ENCODE results near the gene OR4C16. TPM values are rescaled to one million over a fixed set of nuclear protein-coding genes. Genes with fewer than 3 reads are reported as not detected.

OR4C16 gene, protein sequence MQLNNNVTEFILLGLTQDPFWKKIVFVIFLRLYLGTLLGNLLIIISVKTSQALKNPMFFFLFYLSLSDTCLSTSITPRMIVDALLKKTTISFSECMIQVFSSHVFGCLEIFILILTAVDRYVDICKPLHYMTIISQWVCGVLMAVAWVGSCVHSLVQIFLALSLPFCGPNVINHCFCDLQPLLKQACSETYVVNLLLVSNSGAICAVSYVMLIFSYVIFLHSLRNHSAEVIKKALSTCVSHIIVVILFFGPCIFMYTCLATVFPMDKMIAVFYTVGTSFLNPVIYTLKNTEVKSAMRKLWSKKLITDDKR
- not detected for total RNA-seq

DNA sequence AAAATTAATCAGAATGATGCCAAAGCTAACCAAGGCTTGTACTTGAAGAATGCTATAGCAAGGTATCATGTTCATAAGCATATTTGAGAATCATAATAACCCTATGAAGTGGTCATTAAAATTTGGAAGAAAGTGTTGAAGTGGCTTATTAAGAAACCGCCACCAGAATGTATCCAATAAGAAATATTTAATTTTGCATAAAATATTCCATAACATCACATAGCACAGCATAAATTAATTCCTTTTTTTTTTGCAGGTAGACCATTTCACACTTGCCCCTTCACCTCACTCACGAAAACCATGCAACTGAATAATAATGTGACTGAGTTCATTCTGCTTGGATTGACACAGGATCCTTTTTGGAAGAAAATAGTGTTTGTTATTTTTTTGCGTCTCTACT lies at the start of gene OR4C16:
Gene OR4C16, plus strand, starts transcription at position 301 of the 400 bp plus-strand sequence. Its CDS starts 0 bp downstream, at position 301.
- H3K4me1 ChIP-seq = no peaks in the 10 kb centered on the region
- intact Hi-C loops (cut with DNase I) = no loop called here

DNA sequence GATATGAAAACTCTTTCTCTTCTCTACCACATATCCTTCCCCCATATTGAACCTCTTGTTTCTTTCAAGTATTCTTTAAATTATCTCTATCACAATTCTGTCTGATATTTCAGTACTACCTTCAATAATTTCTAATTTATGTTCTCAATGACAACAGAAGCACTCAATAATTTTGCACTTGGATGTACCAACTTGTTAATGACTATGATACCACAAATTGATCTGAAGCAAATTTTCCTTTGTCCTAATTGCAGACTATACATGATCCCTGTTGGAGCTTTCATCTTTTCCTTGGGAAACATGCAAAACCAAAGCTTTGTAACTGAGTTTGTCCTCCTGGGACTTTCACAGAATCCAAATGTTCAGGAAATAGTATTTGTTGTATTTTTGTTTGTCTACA lies 17.8 kb upstream of the OR4C16 start, which contains the start of gene OR4C15:
Gene OR4C15, plus strand, starts transcription at position 301 of the 400 bp plus-strand sequence. Its CDS starts 0 bp downstream, at position 301.
- Histone ChIP-seq H3K4me1 (no peaks in the 10 kb centered on the region), H3K27me3 (no peaks in the 10 kb centered on the region), H3K36me3 (no peaks in the 10 kb centered on the region), H3K9me3 (no peaks in the 10 kb centered on the region), H3K27ac (no peak within 1 kb of the TSS), H3K4me3 (replicated peaks in 1 of 3) (no peak within 1 kb of the TSS)
- intact Hi-C loops (cut with DNase I) = no loop called here
- DNase-seq = no peak
- TF ChIP-seq, protein P1, sequence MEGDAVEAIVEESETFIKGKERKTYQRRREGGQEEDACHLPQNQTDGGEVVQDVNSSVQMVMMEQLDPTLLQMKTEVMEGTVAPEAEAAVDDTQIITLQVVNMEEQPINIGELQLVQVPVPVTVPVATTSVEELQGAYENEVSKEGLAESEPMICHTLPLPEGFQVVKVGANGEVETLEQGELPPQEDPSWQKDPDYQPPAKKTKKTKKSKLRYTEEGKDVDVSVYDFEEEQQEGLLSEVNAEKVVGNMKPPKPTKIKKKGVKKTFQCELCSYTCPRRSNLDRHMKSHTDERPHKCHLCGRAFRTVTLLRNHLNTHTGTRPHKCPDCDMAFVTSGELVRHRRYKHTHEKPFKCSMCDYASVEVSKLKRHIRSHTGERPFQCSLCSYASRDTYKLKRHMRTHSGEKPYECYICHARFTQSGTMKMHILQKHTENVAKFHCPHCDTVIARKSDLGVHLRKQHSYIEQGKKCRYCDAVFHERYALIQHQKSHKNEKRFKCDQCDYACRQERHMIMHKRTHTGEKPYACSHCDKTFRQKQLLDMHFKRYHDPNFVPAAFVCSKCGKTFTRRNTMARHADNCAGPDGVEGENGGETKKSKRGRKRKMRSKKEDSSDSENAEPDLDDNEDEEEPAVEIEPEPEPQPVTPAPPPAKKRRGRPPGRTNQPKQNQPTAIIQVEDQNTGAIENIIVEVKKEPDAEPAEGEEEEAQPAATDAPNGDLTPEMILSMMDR (IDR thresholded peaks at IDR 0.05) = no peak
- TF ChIP-seq POLR2A (IDR thresholded peaks at IDR 0.05) = no peak

More for the DNA sequence above, at the start of gene OR4C16:
- H3K9me3 ChIP-seq = no peaks in the 10 kb centered on the region
- H3K4me3 ChIP-seq (replicated peaks in 1 of 3) = no peak within 1 kb of the TSS
- WGBS, 2 donors = 64 to 82% methylated on average over 3 of the region's 3 CpGs
- TF ChIP-seq, protein P1 (IDR thresholded peaks at IDR 0.05) = no peak
- no peak for TF ChIP-seq POLR2A (IDR thresholded peaks at IDR 0.05)
- H3K27me3 ChIP-seq = no peaks in the 10 kb centered on the region
- H3K36me3 ChIP-seq = no peaks in the 10 kb centered on the region
- no peak within 1 kb of the TSS for H3K27ac ChIP-seq
- DNase-seq = no peak

DNA sequence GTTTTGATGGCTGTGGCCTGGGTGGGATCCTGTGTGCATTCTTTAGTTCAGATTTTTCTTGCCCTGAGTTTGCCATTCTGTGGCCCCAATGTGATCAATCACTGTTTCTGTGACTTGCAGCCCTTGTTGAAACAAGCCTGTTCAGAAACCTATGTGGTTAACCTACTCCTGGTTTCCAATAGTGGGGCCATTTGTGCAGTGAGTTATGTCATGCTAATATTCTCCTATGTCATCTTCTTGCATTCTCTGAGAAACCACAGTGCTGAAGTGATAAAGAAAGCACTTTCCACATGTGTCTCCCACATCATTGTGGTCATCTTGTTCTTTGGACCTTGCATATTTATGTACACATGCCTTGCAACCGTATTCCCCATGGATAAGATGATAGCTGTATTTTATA lies 620 bp downstream of the OR4C16 start:
- Histone ChIP-seq H3K27me3 (no peaks in the 10 kb centered on the region), H3K4me1 (no peaks in the 10 kb centered on the region), H3K36me3 (no peaks in the 10 kb centered on the region), H3K4me3 (replicated peaks in 1 of 3) (no peak overlapping the region), H3K27ac (no peak overlapping the region), H3K9me3 (no peaks in the 10 kb centered on the region)
- no peak for TF ChIP-seq POLR2A (IDR thresholded peaks at IDR 0.05)
- TF ChIP-seq, protein P1 (IDR thresholded peaks at IDR 0.05) = no peak
- intact Hi-C loops (cut with DNase I) = no loop called here
- DNase-seq = no peak
- 24 to 37% methylated on average over 1 of the region's 1 CpG for WGBS, 2 donors

DNA sequence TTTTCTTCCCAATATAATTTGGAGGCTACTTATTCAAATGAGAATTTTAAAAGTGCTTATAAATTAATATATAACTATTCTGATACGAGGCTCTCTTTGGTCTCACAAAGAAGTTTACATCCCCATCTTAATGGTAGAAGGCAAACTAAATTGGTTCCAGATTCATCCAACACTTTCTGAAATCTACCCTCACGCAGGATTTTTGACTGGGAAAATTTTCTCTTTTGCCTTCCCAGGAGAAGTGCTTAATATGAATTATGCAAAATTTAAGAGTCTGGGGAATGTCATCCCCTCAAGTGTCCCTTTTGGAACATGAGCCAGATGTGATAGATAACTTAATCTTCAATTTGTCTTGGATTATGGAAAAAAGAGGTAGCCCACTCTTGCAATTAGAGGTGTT lies 35.6 kb downstream of the OR4C16 start, which contains the start of gene OR4C11:
Gene OR4C11, minus strand, starts transcription at position 101 of the 400 bp plus-strand sequence. CDS start 3,272 bp downstream, outside the sequence.
- WGBS, 2 donors = 32 to 53% methylated on average over 2 of the region's 2 CpGs
- intact Hi-C loops (cut with DNase I) = no loop called here
- H3K36me3 ChIP-seq = no peaks in the 10 kb centered on the region
- no peaks in the 10 kb centered on the region for H3K9me3 ChIP-seq
- no peaks in the 10 kb centered on the region for H3K4me1 ChIP-seq
- H3K27me3 ChIP-seq = no peaks in the 10 kb centered on the region
- no peak for DNase-seq
- TF ChIP-seq POLR2A (IDR thresholded peaks at IDR 0.05) = no peak
- TF ChIP-seq, protein P1 (IDR thresholded peaks at IDR 0.05) = no peak
- no peak within 1 kb of the TSS for H3K4me3 ChIP-seq (replicated peaks in 1 of 3)
- no peak within 1 kb of the TSS for H3K27ac ChIP-seq

Other genes with a start within 250 kb of the OR4C16 start
- gene OR4A16, start 228.9 kb upstream of the OR4C16 start, total RNA-seq = not detected
- gene OR4A15, start 204.2 kb upstream of the OR4C16 start, total RNA-seq = not detected
- not detected for gene OR4C15, start 17.7 kb upstream of the OR4C16 start, total RNA-seq
- gene OR4C11, start 35.5 kb downstream of the OR4C16 start, total RNA-seq = not detected
- not detected for gene OR4P4, start 63.0 kb downstream of the OR4C16 start, total RNA-seq
- not detected for gene OR4S2, start 76.2 kb downstream of the OR4C16 start, total RNA-seq
- gene OR4C6, start 90.1 kb downstream of the OR4C16 start, total RNA-seq = not detected
- not detected for gene OR5D13, start 201.3 kb downstream of the OR4C16 start, total RNA-seq
- gene OR5D14, start 223.4 kb downstream of the OR4C16 start, total RNA-seq = not detected
- not detected for gene OR5L1, start 239.2 kb downstream of the OR4C16 start, total RNA-seq
- gene OR5D18, start 247.5 kb downstream of the OR4C16 start, total RNA-seq = not detected